Amniotic epithelial cell (primary cell): ENCODE measurements around the gene YIPF7.

Experiments
- DNase-seq: peaks from one replicate; pipeline ENCODE4 v3.0.0-alpha.2; 2010; ENCODE audit warnings: low read depth

The YIPF7 gene

GRCh38 chr4:44616621-44617020 is 34.8 kb downstream of the YIPF7 start:
- DNase-seq = no peak

GRCh38 chr4:44583393-44583792 is 68.0 kb downstream of the YIPF7 start:
- DNase-seq = peak; percentile 17

GRCh38 chr4:44580231-44580630 is 71.2 kb downstream of the YIPF7 start:
- no peak for DNase-seq

GRCh38 chr4:44578954-44579353 is 72.5 kb downstream of the YIPF7 start:
- no peak for DNase-seq
